HCT116 (cell line): ENCODE data around the gene ANKRD24. TPM values are rescaled to one million over a fixed set of nuclear protein-coding genes. Genes with fewer than 3 reads are reported as not detected.

Experiments
- ATAC-seq: fragments of 200-7000 bp; cut with Tn5 transposase; 2 replicates; pipeline ENCODE4 v1.9.1; 2020; ENCODE audit warnings: mild to moderate bottlenecking, moderate library complexity
- BruUV-seq: library from RNA; stranded (reverse); fragments of 400-500 nt; replicated peaks from 2 replicates; lab custom pipeline; 2021; lab: Mats Ljungman, UMichigan
- CTCF ChIA-PET: fragments of 300-600 bp; sonication (Branson Sonifier 250); formaldehyde crosslinking; loops from one replicate; lab custom pipeline; 2021; ENCODE audit warnings: antibody characterized with exemption; lab: Charles Lee
- POLR2A ChIA-PET: fragments of 300-600, 350-600 bp; sonication (Branson Sonifier 250); formaldehyde crosslinking; loops from one replicate; lab custom pipeline; 2021; ENCODE audit warnings: antibody characterized with exemption; lab: Charles Lee
- RAD21 ChIA-PET, 2 experiments: fragments of 300-600 bp; sonication (Branson Sonifier 250); formaldehyde crosslinking; loops; one replicate each; lab custom pipeline; 2023; ENCODE audit warnings: low total read pairs in 2 of 2; ENCODE audit not compliant: uncharacterized antibody in 2 of 2, unreplicated experiment in 2 of 2, low non-redundant PET in 1 of 2; lab: Charles Lee
- DNase-seq: peaks from one replicate; pipeline ENCODE4 v3.0.0-alpha.2; 2010; ENCODE audit warnings: low read depth, low spot score
- H2AFZ ChIP-seq: fragments of 200-600 bp; shearing (Covaris generic), sonication (generic); 2 replicates; pipeline ENCODE4 v1.6.1; 2017; ENCODE audit warnings: low read depth, mixed run types, mixed read lengths, antibody characterized with exemption, low read length; ENCODE audit not compliant: poor library complexity, severe bottlenecking
- H3K27ac ChIP-seq: 2 replicates; pipeline ENCODE4 v1.5.1; 2012; ENCODE audit warnings: low read depth, low read length
- H3K27me3 ChIP-seq: fragments of 200-600 bp; sonication (generic); 2 replicates; pipeline ENCODE4 v1.6.1; 2016; ENCODE audit warnings: mixed run types, low read length, mixed read lengths; ENCODE audit not compliant: insufficient read depth
- H3K36me3 ChIP-seq, 2 experiments: fragments of 200-500 bp in 1 of 2; fragments of 200-600 bp in 1 of 2; sonication (Bioruptor generic) in 1 of 2; sonication (generic) in 1 of 2; 2 replicates each; pipeline versions ENCODE4 v1.5.1 to v1.6.1; 2014 to 2016; ENCODE audit warnings: low read length in 2 of 2, inconsistent platforms in 1 of 2, mixed read lengths in 1 of 2, mixed run types in 1 of 2; ENCODE audit not compliant: insufficient read depth in 2 of 2, control insufficient read depth in 1 of 2
- H3K4me1 ChIP-seq, 2 experiments: fragments of 200-600 bp in 1 of 2; sonication (generic) in 1 of 2; 2 replicates each; pipeline versions ENCODE4 v1.5.1 to v1.6.1; 2012 to 2017; ENCODE audit warnings: low read length in 2 of 2, inconsistent platforms in 1 of 2, mild to moderate bottlenecking in 1 of 2, mixed read lengths in 1 of 2, mixed run types in 1 of 2, moderate library complexity in 1 of 2; ENCODE audit not compliant: insufficient read depth in 2 of 2, control insufficient read depth in 1 of 2
- H3K4me2 ChIP-seq: fragments of 200-600 bp; sonication (generic); 2 replicates; pipeline ENCODE4 v1.6.1; 2017; ENCODE audit warnings: mixed run types, low read length, mixed read lengths
- H3K4me3 ChIP-seq, 2 experiments: fragments of 200-600 bp in 1 of 2; sonication (generic) in 1 of 2; replicated peaks in 1 of 2; 2 replicates each; pipeline ENCODE4 v1.5.1; 2011 to 2016; ENCODE audit warnings: low read length in 2 of 2, control low read depth in 1 of 2, low read depth in 1 of 2, mild to moderate bottlenecking in 1 of 2, mixed read lengths in 1 of 2, mixed run types in 1 of 2
- H3K79me2 ChIP-seq: fragments of 200-600 bp; sonication (generic); 2 replicates; pipeline ENCODE4 v1.6.1; 2017; ENCODE audit warnings: mild to moderate bottlenecking, mixed run types, low read length, moderate library complexity, mixed read lengths; ENCODE audit not compliant: insufficient read depth
- H3K9ac ChIP-seq: fragments of 200-600 bp; sonication (generic); 2 replicates; pipeline ENCODE4 v1.6.1; 2016; ENCODE audit warnings: low read length, mixed read lengths
- H3K9me2 ChIP-seq: fragments of 200-600 bp; sonication (generic), shearing (Covaris generic); 2 replicates; pipeline ENCODE4 v1.6.1; 2017; ENCODE audit warnings: mixed run types, mild to moderate bottlenecking, moderate library complexity; ENCODE audit not compliant: insufficient read depth
- H3K9me3 ChIP-seq, 2 experiments: fragments of 200-500 bp in 1 of 2; fragments of 200-600 bp in 1 of 2; sonication (Bioruptor generic) in 1 of 2; sonication (generic) in 1 of 2; 2 replicates each; pipeline ENCODE4 v1.6.1; 2014 to 2017; ENCODE audit warnings: low read length in 2 of 2, mixed read lengths in 2 of 2, inconsistent platforms in 1 of 2, low read depth in 1 of 2, mild to moderate bottlenecking in 1 of 2, mixed run types in 1 of 2, moderate library complexity in 1 of 2; ENCODE audit not compliant: control insufficient read depth in 1 of 2, insufficient read depth in 1 of 2
- H4K20me1 ChIP-seq: fragments of 200-600 bp; sonication (generic), shearing (Covaris generic); 2 replicates; pipeline ENCODE4 v1.6.1; 2017; ENCODE audit warnings: mixed run types, mild to moderate bottlenecking, moderate library complexity; ENCODE audit not compliant: insufficient read depth
- ATF3 ChIP-seq: IDR thresholded peaks from 2 replicates; pipeline ENCODE4 v1.6.1; 2012
- CBX3 ChIP-seq: IDR thresholded peaks from 2 replicates; pipeline ENCODE4 v1.6.1; 2012; ENCODE audit warnings: low read depth
- CTCF ChIP-seq, 3 experiments: fragments of 200-600 bp in 1 of 3; sonication (generic) in 1 of 3; IDR thresholded peaks in 2 of 3; conservative IDR thresholded peaks in 1 of 3; 2 replicates each; pipeline ENCODE4 v1.5.1; 2012 to 2017; ENCODE audit warnings: low read depth in 2 of 3, low read length in 2 of 3, antibody characterized with exemption in 1 of 3, borderline replicate concordance in 1 of 3, control low read depth in 1 of 3, mild to moderate bottlenecking in 1 of 3, mixed read lengths in 1 of 3, mixed run types in 1 of 3, moderate library complexity in 1 of 3; ENCODE audit not compliant: insufficient read depth in 1 of 3
- EGR1 ChIP-seq: IDR thresholded peaks from 2 replicates; pipeline ENCODE4 v1.6.1; 2012; ENCODE audit warnings: low read depth
- ELF1 ChIP-seq: IDR thresholded peaks from 2 replicates; pipeline ENCODE4 v1.6.1; 2012; ENCODE audit warnings: low read depth, borderline replicate concordance
- EZH2phosphoT487 ChIP-seq: fragments of 200-600 bp; IDR thresholded peaks from 2 replicates; pipeline ENCODE4 v1.6.1; 2018; ENCODE audit warnings: antibody characterized with exemption, borderline replicate concordance
- FOSL1 ChIP-seq: IDR thresholded peaks from 2 replicates; pipeline ENCODE4 v1.6.1; 2012; ENCODE audit warnings: low read depth
- JUND ChIP-seq: IDR thresholded peaks from 2 replicates; pipeline ENCODE4 v1.6.1; 2012
- MAX ChIP-seq: IDR thresholded peaks from 2 replicates; pipeline ENCODE4 v1.6.1; 2012
- POLR2AphosphoS5 ChIP-seq: IDR thresholded peaks from 2 replicates; pipeline ENCODE4 v1.6.1; 2011; ENCODE audit warnings: mild to moderate bottlenecking, low read depth, low read length, moderate library complexity
- RAD21 ChIP-seq: IDR thresholded peaks from 2 replicates; pipeline ENCODE4 v1.6.1; 2012; ENCODE audit warnings: low read depth, mild to moderate bottlenecking
- REST ChIP-seq: IDR thresholded peaks from 2 replicates; pipeline ENCODE4 v1.6.1; 2012; ENCODE audit warnings: low read depth
- SIN3A ChIP-seq: IDR thresholded peaks from 2 replicates; pipeline ENCODE4 v1.6.1; 2012; ENCODE audit warnings: low read depth
- SP1 ChIP-seq: IDR thresholded peaks from 2 replicates; pipeline ENCODE4 v1.6.1; 2012; ENCODE audit warnings: low read depth
- SRF ChIP-seq: IDR thresholded peaks from 2 replicates; pipeline ENCODE4 v1.6.1; 2012; ENCODE audit warnings: low read depth
- YY1 ChIP-seq: IDR thresholded peaks from 2 replicates; pipeline ENCODE4 v1.6.1; 2011; ENCODE audit warnings: low read length, low read depth, moderate library complexity, mild to moderate bottlenecking; ENCODE audit not compliant: insufficient replicate concordance; ENCODE audit errors: extremely low read depth
- ZBTB33 ChIP-seq: IDR thresholded peaks from 2 replicates; pipeline ENCODE4 v1.6.1; 2011; ENCODE audit warnings: mild to moderate bottlenecking, low read length, moderate library complexity; ENCODE audit not compliant: insufficient replicate concordance; ENCODE audit errors: extremely low read depth
- ZNF274 ChIP-seq: fragments of 200-500 bp; sonication (Bioruptor generic); IDR thresholded peaks from 2 replicates; pipeline ENCODE4 v1.6.1; 2014; ENCODE audit warnings: mild to moderate bottlenecking, low read depth, low read length, inconsistent platforms
- intact Hi-C: fragments of 100-400 bp; cut with micrococcal nuclease; formaldehyde crosslinking; loops from 2 replicates; pipeline ENCODE4 v1.10.0; 2022
- total RNA-seq: library from RNA; stranded (reverse); gene quantifications from one replicate; pipeline ENCODE4 v1.2.1, GENCODE V29; 2021; ENCODE audit not compliant: unreplicated experiment

The ANKRD24 gene
- total RNA-seq, 1 experiment from 2014 or later = 1.7 TPM

- RAD21 ChIA-PET = no interaction called here
- H3K36me3 ChIP-seq = no peaks in the 10 kb centered on the region
- CTCF ChIA-PET = no interaction called here
- no peaks in the 10 kb centered on the region for H4K20me1 ChIP-seq
- H3K79me2 ChIP-seq = no peaks in the 10 kb centered on the region
- POLR2A ChIA-PET = no interaction called here
- H3K4me3 ChIP-seq = no peak overlapping the region
- H2AFZ ChIP-seq = no peak overlapping the region
- no peak for TF ChIP-seq EGR1
- TF ChIP-seq CBX3 = no peak
- no peak for TF ChIP-seq JUND
- TF ChIP-seq ATF3 = no peak
- TF ChIP-seq SRF = no peak
- no peak for TF ChIP-seq ZBTB33
- no peak for TF ChIP-seq YY1
- TF ChIP-seq SIN3A = no peak
- TF ChIP-seq ZNF274 = no peak
- no peak for TF ChIP-seq MAX
- no peak for TF ChIP-seq SP1
- TF ChIP-seq EZH2phosphoT487 = no peak
- TF ChIP-seq POLR2AphosphoS5 = no peak
- no peak for TF ChIP-seq FOSL1
- TF ChIP-seq REST = no peak
- no peak for TF ChIP-seq CTCF (IDR thresholded peaks at IDR 0.05 in 2 of 3, conservative IDR thresholded peaks at IDR 0.05 in 1 of 3; ENCODE audit: borderline replicate concordance in 1 of 3, insufficient read depth in 1 of 3, low read depth in 2 of 3, low read length in 2 of 3)
- TF ChIP-seq ELF1 = no peak
- TF ChIP-seq RAD21 = no peak
- TF ChIP-seq, all 23 proteins: peak for 0
- BruUV-seq = no TSS peak
- H3K4me2 ChIP-seq = no peak overlapping the region
- no peaks in the 10 kb centered on the region for H3K9me2 ChIP-seq
- no peak for DNase-seq
- peaks cover 8 to 10% of the 10 kb centered on the region in 2 experiments; a peak in 3 of 4 replicates for H3K9me3 ChIP-seq
- no peaks in the 10 kb centered on the region for H3K4me1 ChIP-seq
- H3K27ac ChIP-seq = no peak overlapping the region
- no peaks in the 10 kb centered on the region for H3K27me3 ChIP-seq
- ATAC-seq = no peak
- H3K9ac ChIP-seq = no peak overlapping the region
- intact Hi-C loops = no loop called here
Observed at GRCh38 chr19:4238831-4239230, 56.3 kb downstream of the ANKRD24 start.
